ENCODE data around the gene TMEM9B. TPM values are rescaled to one million over a fixed set of nuclear protein-coding genes. Genes with fewer than 3 reads are reported as not detected.

Gene TMEM9B
- polyA plus RNA-seq, 3 donors, result 25.5 to 149 (median 141) TPM

- Mint-ChIP-seq H3K27ac (no peak overlapping the region), H3K27me3 (ENCODE audit: low read depth in 3 of 3) (peaks cover 0 to 3% (median 0%) of the 10 kb centered on the region in 3 donors), H3K36me3 (peaks cover 13 to 34% of the 10 kb centered on the region in 2 donors), H3K4me3 (no peak overlapping the region), H3K9me3 (peaks cover 0 to 2% (median 0%) of the 10 kb centered on the region in 7 donors), H3K4me1 (peaks cover 4% of the 10 kb centered on the region)
- Histone ChIP-seq H2AFZ (ENCODE audit: insufficient read depth, low read depth, low read length, poor library complexity, severe bottlenecking) (no peak overlapping the region), H3K4me2 (replicated peaks; ENCODE audit: extremely low read depth, low read length, poor library complexity, severe bottlenecking) (no peak overlapping the region), H3K9ac (ENCODE audit: insufficient read depth, low read length, poor library complexity, severe bottlenecking) (no peak overlapping the region), H3K36me3 (replicated peaks in 1 of 2; ENCODE audit: control insufficient read depth in 1 of 2, insufficient read depth in 2 of 2, low read length in 2 of 2) (peaks cover 6 to 32% of the 10 kb centered on the region in 2 donors), H4K20me1 (ENCODE audit: insufficient read depth, low read length) (no peaks in the 10 kb centered on the region), H3K79me2 (ENCODE audit: insufficient read depth, low read length) (no peaks in the 10 kb centered on the region), H3K4me3 (replicated peaks in 1 of 3; ENCODE audit: low read depth in 2 of 3, low read length in 3 of 3) (no peak overlapping the region), H3K9me3 (replicated peaks in 1 of 2; ENCODE audit: control insufficient read depth in 1 of 2, insufficient read depth in 1 of 2, low read length in 2 of 2) (no peaks in the 10 kb centered on the region), H3K27ac (ENCODE audit: low read depth in 1 of 2, low read length in 2 of 2) (no peak overlapping the region), H3K27me3 (ENCODE audit: control insufficient read depth in 2 of 2, insufficient read depth in 2 of 2, low read length in 2 of 2) (no peaks in the 10 kb centered on the region), H3K4me1 (ENCODE audit: control insufficient read depth in 1 of 2, insufficient read depth in 2 of 2, low read length in 2 of 2) (no peaks in the 10 kb centered on the region)
- no peak for TF ChIP-seq CTCF (IDR thresholded peaks at IDR 0.05)
- no peak for DNase-seq
- WGBS (ENCODE audit: insufficient coverage), result 93% methylated on average over 4 of the region's 5 CpGs
- intact Hi-C loops (cut with micrococcal nuclease), result no loop called here
Observed at GRCh38 chr11:8925711-8926110, 38.5 kb downstream of the TMEM9B start.

GRCh38 chr11:8922691-8923090, 41.6 kb downstream of the TMEM9B start:
- DNase-seq, result no peak
- no peaks in the 10 kb centered on the region for H3K27me3 ChIP-seq (ENCODE audit: control insufficient read depth in 2 of 2, insufficient read depth in 2 of 2, low read length in 2 of 2)
- H3K9ac ChIP-seq (ENCODE audit: insufficient read depth, low read length, poor library complexity, severe bottlenecking), result no peak overlapping the region
- no peak overlapping the region for H3K4me2 ChIP-seq (replicated peaks; ENCODE audit: extremely low read depth, low read length, poor library complexity, severe bottlenecking)
- no peaks in the 10 kb centered on the region for H3K79me2 ChIP-seq (ENCODE audit: insufficient read depth, low read length)
- Mint-ChIP-seq H3K9me3 (peaks cover 0 to 2% (median 0%) of the 10 kb centered on the region in 7 donors), H3K36me3 (peaks cover 30 to 62% of the 10 kb centered on the region in 2 donors), H3K27ac (peak overlapping the region in 1 of 7 donors; percentile 25), H3K4me3 (no peak overlapping the region), H3K4me1 (peaks cover 4% of the 10 kb centered on the region), H3K27me3 (ENCODE audit: low read depth in 3 of 3) (no peaks in the 10 kb centered on the region)
- WGBS (ENCODE audit: insufficient coverage), result 100% methylated on average over 4 of the region's 5 CpGs
- no peak overlapping the region for H3K27ac ChIP-seq (ENCODE audit: low read depth in 1 of 2, low read length in 2 of 2)
- intact Hi-C loops (cut with micrococcal nuclease), result no loop called here
- no peak for TF ChIP-seq CTCF (IDR thresholded peaks at IDR 0.05)
- no peaks in the 10 kb centered on the region for H3K9me3 ChIP-seq (replicated peaks in 1 of 2; ENCODE audit: control insufficient read depth in 1 of 2, insufficient read depth in 1 of 2, low read length in 2 of 2)
- H3K4me1 ChIP-seq (ENCODE audit: control insufficient read depth in 1 of 2, insufficient read depth in 2 of 2, low read length in 2 of 2), result no peaks in the 10 kb centered on the region
- H3K4me3 ChIP-seq (replicated peaks in 1 of 3; ENCODE audit: low read depth in 2 of 3, low read length in 3 of 3), result no peak overlapping the region
- no peaks in the 10 kb centered on the region for H4K20me1 ChIP-seq (ENCODE audit: insufficient read depth, low read length)
- H2AFZ ChIP-seq (ENCODE audit: insufficient read depth, low read depth, low read length, poor library complexity, severe bottlenecking), result no peak overlapping the region
- H3K36me3 ChIP-seq (replicated peaks in 1 of 2; ENCODE audit: control insufficient read depth in 1 of 2, insufficient read depth in 2 of 2, low read length in 2 of 2), result peaks cover 24 to 62% of the 10 kb centered on the region in 2 donors

All from CD14-positive monocyte (primary cell).